Measurements from ENCODE around the gene MYMK. TPM values are rescaled to one million over a fixed set of nuclear protein-coding genes. Genes with fewer than 3 reads are reported as not detected.

MYMK gene
- total RNA-seq, 2 experiments from 2014 or later, result not detected

DNA sequence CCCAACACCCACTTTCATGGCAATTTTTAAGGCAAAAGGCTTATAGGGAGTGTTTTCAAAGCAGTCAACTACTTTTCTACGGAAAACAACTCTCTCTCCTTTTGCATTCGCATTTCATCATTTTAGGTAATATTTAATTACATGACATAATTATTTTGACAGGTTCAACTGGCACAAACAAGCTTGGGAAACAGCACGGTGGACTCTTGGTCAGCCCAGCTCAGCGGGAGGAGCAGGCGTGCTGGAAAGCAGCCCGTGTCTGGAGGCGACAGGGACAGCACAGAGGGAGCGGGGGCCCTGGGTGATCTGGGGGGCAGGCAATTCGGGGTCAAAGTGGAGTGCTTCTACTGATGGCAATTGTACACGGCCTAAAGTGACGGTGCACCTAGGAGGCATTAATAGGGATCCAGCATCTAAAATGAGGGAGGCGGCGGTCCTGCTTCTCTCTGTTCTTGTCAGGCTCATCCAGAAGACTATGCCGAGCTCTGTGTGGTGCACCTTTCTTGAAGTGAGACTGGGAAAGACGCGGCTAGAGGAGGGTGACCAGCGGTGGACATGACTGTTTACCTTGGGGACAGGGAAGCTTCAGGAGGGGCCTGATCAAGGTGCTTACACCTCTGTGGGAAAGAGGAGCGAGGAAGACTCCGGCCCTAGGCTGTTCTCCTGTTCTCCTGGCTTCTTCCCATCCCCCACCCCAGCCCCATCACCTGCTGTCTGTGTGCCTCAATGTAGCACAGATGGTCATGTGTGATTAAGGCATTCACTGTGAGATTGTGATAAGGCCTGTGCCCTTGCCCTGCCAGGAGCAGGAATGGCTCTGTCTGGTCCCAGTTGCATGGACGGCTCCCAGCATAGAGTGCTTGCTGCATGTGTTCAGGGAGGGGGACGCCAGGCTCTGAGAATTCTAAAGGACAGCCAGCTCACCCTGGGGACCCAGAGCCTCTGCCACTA, 3.4 kb downstream of the MYMK start:
- Mint-ChIP-seq H3K4me1 (ENCODE audit: low read depth) (peaks cover 1% of the 10 kb centered on the region), H3K9me3 (no peaks in the 10 kb centered on the region), H3K27ac (no peak overlapping the region), H3K4me3 (no peak overlapping the region), H3K36me3 (ENCODE audit: low read depth) (no peaks in the 10 kb centered on the region), H3K27me3 (no peaks in the 10 kb centered on the region)
- ATAC-seq (no peak), DNase-seq (no peak)
- intact Hi-C loops (cut with micrococcal nuclease), result no loop called here
- TF ChIP-seq, protein P1, sequence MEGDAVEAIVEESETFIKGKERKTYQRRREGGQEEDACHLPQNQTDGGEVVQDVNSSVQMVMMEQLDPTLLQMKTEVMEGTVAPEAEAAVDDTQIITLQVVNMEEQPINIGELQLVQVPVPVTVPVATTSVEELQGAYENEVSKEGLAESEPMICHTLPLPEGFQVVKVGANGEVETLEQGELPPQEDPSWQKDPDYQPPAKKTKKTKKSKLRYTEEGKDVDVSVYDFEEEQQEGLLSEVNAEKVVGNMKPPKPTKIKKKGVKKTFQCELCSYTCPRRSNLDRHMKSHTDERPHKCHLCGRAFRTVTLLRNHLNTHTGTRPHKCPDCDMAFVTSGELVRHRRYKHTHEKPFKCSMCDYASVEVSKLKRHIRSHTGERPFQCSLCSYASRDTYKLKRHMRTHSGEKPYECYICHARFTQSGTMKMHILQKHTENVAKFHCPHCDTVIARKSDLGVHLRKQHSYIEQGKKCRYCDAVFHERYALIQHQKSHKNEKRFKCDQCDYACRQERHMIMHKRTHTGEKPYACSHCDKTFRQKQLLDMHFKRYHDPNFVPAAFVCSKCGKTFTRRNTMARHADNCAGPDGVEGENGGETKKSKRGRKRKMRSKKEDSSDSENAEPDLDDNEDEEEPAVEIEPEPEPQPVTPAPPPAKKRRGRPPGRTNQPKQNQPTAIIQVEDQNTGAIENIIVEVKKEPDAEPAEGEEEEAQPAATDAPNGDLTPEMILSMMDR (IDR thresholded peaks at IDR 0.05), result no peak
- ChIA-PET POLR2A (interaction anchor here (0.6 kb wide), 1 partner anchor 979 kb away, joined by 3 read pairs; no protein-coding TSS in a partner anchor), CTCF (no interaction called here)

DNA sequence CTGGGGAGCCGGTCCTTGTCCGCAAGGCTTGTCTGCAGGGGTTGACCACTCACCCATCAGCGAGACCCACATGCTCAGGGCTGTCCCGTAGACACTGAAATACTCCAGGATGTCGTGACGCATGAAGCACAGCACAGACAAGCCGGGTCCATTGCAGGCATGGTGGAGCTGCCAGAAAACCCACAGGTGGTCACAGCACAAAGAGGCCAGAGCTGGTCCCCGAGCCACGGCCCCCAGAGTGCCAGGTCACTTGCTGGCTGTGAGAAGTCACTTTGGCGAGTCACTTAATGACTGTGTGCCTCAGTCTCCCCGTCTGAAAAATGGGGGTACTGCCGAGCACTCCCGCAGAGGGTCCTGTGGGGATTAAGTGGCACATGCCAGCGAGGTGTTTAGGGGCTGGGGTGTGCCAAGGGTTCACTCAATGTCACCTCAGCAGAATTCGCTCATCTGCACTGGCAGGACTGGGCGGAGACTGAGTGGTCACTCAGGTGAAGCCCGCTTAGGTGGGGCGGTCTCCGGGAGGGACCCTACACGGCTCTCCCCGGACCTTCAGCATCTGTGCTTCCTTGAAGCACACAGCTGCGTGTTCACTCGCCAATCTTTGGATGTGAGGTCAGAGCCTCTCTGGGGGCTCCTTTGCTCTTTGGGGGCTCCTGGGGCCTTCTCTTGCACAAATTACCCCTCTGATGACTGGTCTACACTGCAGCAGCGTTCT, 4.5 kb downstream of the MYMK start:
- no peaks in the 10 kb centered on the region for H3K9me3 Mint-ChIP-seq
- ATAC-seq (no peak), DNase-seq (no peak)
- no peaks in the 10 kb centered on the region for H3K27me3 Mint-ChIP-seq
- no peak overlapping the region for H3K4me3 Mint-ChIP-seq
- H3K36me3 Mint-ChIP-seq (ENCODE audit: low read depth), result no peaks in the 10 kb centered on the region
- TF ChIP-seq, protein P1 (IDR thresholded peaks at IDR 0.05), result no peak
- no peaks in the 10 kb centered on the region for H3K4me1 Mint-ChIP-seq (ENCODE audit: low read depth)
- ChIA-PET POLR2A (interaction anchor here (1.0 kb wide), 1 partner anchor 16 kb away, joined by 3 read pairs; no protein-coding TSS in a partner anchor), CTCF (no interaction called here)
- intact Hi-C loops (cut with micrococcal nuclease), result no loop called here
- no peak overlapping the region for H3K27ac Mint-ChIP-seq

DNA sequence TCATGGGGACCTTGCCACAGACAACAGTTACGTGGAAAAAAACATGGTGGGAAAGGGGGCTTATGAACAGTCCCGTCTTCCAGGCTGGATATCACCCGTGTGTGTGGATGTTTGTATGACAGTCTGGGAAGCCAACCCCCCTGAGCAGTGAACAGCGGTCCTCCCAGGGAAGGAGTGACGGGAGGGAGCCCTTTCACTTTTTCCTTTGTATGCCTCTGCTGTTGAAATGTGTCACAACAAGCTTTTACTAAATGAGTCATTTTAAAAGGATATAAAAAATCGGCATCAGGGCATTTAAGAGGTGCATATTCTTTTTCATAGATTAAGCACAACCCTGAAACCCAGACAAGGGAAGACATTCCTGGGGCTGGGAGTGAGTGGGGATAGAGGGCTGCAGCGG, 5.1 kb downstream of the MYMK start:
- ChIA-PET POLR2A (interaction anchor here (1.0 kb wide), 1 partner anchor 17 kb away, joined by 3 read pairs; no protein-coding TSS in a partner anchor), CTCF (no interaction called here)
- Mint-ChIP-seq H3K4me1 (ENCODE audit: low read depth) (no peaks in the 10 kb centered on the region), H3K4me3 (no peak overlapping the region), H3K36me3 (ENCODE audit: low read depth) (no peaks in the 10 kb centered on the region), H3K9me3 (no peaks in the 10 kb centered on the region), H3K27ac (no peak overlapping the region), H3K27me3 (no peaks in the 10 kb centered on the region)
- TF ChIP-seq, protein P1 (IDR thresholded peaks at IDR 0.05), result no peak
- ATAC-seq, result no peak
- DNase-seq, result no peak
- intact Hi-C loops (cut with micrococcal nuclease), result no loop called here

DNA sequence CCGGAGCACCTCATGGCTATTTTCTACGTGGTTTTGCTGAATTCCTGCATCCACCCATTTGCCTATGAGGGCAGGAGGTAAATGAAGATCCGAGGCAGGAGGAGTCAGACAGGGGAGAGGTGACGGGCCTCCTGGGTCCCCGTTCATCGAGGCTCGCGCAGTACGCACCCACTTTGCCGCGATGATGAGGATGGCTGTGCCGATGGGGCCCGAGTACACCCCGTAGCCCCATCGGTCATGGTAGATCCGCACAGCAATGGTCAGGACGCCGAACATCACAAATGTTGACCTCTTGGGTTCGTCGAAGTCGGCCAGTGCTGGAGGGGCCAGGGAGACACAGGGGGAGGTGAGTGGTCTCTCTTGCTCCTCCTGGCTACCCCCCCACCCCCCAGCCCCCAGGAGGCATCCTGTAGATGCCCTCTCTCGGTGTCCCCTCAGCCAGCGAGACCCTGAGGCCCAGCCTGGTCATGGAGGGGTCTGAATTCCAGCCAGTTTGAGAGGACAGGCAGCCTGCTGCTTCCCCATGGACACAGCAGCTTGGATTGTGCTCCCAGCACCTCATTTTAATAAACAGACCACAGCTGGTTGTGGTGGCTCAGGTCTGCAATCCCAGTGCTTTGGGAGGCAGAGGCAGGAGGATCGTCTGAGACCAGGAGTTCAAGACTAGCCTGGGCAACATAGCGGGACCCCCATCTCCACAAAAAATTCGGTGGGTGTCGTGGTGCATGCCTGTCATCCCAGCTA, 5.9 kb downstream of the MYMK start:
- DNase-seq (no peak), ATAC-seq (no peak)
- Mint-ChIP-seq H3K4me3 (no peak overlapping the region), H3K36me3 (ENCODE audit: low read depth) (no peaks in the 10 kb centered on the region), H3K9me3 (no peaks in the 10 kb centered on the region), H3K27ac (no peak overlapping the region), H3K27me3 (no peaks in the 10 kb centered on the region), H3K4me1 (ENCODE audit: low read depth) (no peaks in the 10 kb centered on the region)
- intact Hi-C loops (cut with micrococcal nuclease), result no loop called here
- CTCF ChIA-PET, result no interaction called here
- TF ChIP-seq, protein P1 (IDR thresholded peaks at IDR 0.05), result no peak
- POLR2A ChIA-PET, result no interaction called here
